Measurements from ENCODE around the gene OR10G2.

The OR10G2 gene

GRCh38 chr14:21634840-21635239 is at the start of gene OR10G2:
Gene OR10G2 (minus strand): TSS chr14:21634940. CDS start chr14:21634842, 98 bp downstream.
- Histone ChIP-seq H3K9ac (ENCODE audit: low read length in 2 of 2) (no peak within 1 kb of the TSS), H3K27ac (ENCODE audit: low read length) (no peak within 1 kb of the TSS), H3K4me1 (ENCODE audit: control insufficient read depth, insufficient read depth, low read length) (no peaks in the 10 kb centered on the region), H3K9me3 (ENCODE audit: control insufficient read depth in 2 of 2, low read length in 2 of 2) (no peaks in the 10 kb centered on the region), H3K36me3 (ENCODE audit: control insufficient read depth in 2 of 2, insufficient read depth in 2 of 2, low read length in 2 of 2) (no peaks in the 10 kb centered on the region), H3K27me3 (ENCODE audit: control insufficient read depth in 1 of 2, insufficient read depth in 2 of 2, low read length in 2 of 2) (no peaks in the 10 kb centered on the region), H3K4me3 (ENCODE audit: low read length in 2 of 2) (no peak within 1 kb of the TSS)

DNA sequence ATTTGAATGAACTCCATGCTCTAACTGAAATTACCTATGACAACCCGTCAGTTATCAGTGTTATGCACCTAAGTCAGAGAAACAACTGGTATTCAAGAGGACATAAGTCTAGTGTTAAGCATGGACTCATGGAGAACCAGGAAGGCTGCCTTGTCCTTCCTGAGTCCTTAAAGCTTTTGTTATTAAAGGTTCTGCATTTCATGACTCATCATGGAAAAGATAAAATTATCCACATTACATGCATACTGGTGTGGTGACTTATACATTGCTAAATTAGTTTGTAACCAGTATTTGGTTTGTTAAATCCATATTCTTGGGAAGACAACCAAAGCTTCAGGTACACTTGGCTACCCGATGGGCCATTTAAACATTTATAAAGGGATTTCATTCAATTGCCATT is 45.3 kb upstream of the OR10G2 start:
- Histone ChIP-seq H3K9me3 (ENCODE audit: control insufficient read depth in 2 of 2, low read length in 2 of 2) (peaks cover 2 to 6% of the 10 kb centered on the region in 2 donors), H3K27me3 (ENCODE audit: control insufficient read depth in 1 of 2, insufficient read depth in 2 of 2, low read length in 2 of 2) (no peaks in the 10 kb centered on the region), H3K27ac (ENCODE audit: low read length) (no peak overlapping the region), H3K36me3 (ENCODE audit: control insufficient read depth in 2 of 2, insufficient read depth in 2 of 2, low read length in 2 of 2) (no peaks in the 10 kb centered on the region), H3K4me1 (ENCODE audit: control insufficient read depth, insufficient read depth, low read length) (no peaks in the 10 kb centered on the region), H3K9ac (ENCODE audit: low read length in 2 of 2) (no peak overlapping the region), H3K4me3 (ENCODE audit: low read length in 2 of 2) (no peak overlapping the region)

- no peak overlapping the region for H3K27ac ChIP-seq (ENCODE audit: low read length)
- H3K36me3 ChIP-seq (ENCODE audit: control insufficient read depth in 2 of 2, insufficient read depth in 2 of 2, low read length in 2 of 2), result no peaks in the 10 kb centered on the region
- no peaks in the 10 kb centered on the region for H3K27me3 ChIP-seq (ENCODE audit: control insufficient read depth in 1 of 2, insufficient read depth in 2 of 2, low read length in 2 of 2)
- H3K4me3 ChIP-seq (ENCODE audit: low read length in 2 of 2), result no peak overlapping the region
- no peaks in the 10 kb centered on the region for H3K4me1 ChIP-seq (ENCODE audit: control insufficient read depth, insufficient read depth, low read length)
- H3K9ac ChIP-seq (ENCODE audit: low read length in 2 of 2), result no peak overlapping the region
- peaks cover 2 to 8% of the 10 kb centered on the region in 2 donors for H3K9me3 ChIP-seq (ENCODE audit: control insufficient read depth in 2 of 2, low read length in 2 of 2)
Measured at GRCh38 chr14:21675566-21675965, 40.8 kb upstream of the OR10G2 start.

DNA sequence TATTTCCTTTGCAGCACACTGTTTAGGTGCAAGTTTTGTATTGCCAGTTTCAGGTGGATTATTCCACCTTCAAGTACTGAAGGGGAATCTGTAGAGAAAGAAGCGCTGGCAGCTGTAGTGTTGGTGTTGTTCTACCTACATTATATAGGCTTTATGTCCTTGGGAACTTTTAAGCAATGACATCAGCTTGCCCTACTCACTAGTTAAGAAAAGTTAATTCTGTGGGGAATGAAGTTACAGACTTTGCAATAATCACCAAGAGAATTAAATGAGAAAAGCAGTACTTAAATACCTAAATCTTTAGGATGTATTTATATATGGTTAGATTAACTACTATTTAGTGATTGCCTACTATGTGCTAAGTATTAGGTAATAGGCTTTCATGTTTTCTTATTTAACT is 39.0 kb upstream of the OR10G2 start, which contains the start of gene OR4E1:
Gene OR4E1 (minus strand): TSS at position 101 of the 400 bp plus-strand sequence. CDS start 2,883 bp downstream, outside the sequence.
- Histone ChIP-seq H3K4me3 (ENCODE audit: low read length in 2 of 2) (no peak within 1 kb of the TSS), H3K36me3 (ENCODE audit: control insufficient read depth in 2 of 2, insufficient read depth in 2 of 2, low read length in 2 of 2) (no peaks in the 10 kb centered on the region), H3K27me3 (ENCODE audit: control insufficient read depth in 1 of 2, insufficient read depth in 2 of 2, low read length in 2 of 2) (peaks cover 0 to 3% of the 10 kb centered on the region in 2 donors), H3K9me3 (ENCODE audit: control insufficient read depth in 2 of 2, low read length in 2 of 2) (peaks cover 2 to 8% of the 10 kb centered on the region in 2 donors), H3K27ac (ENCODE audit: low read length) (no peak within 1 kb of the TSS), H3K9ac (ENCODE audit: low read length in 2 of 2) (no peak within 1 kb of the TSS), H3K4me1 (ENCODE audit: control insufficient read depth, insufficient read depth, low read length) (no peaks in the 10 kb centered on the region)

- no peaks in the 10 kb centered on the region for H3K4me1 ChIP-seq (ENCODE audit: control insufficient read depth, insufficient read depth, low read length)
- H3K27ac ChIP-seq (ENCODE audit: low read length), result no peak overlapping the region
- no peaks in the 10 kb centered on the region for H3K36me3 ChIP-seq (ENCODE audit: control insufficient read depth in 2 of 2, insufficient read depth in 2 of 2, low read length in 2 of 2)
- H3K4me3 ChIP-seq (ENCODE audit: low read length in 2 of 2), result no peak overlapping the region
- H3K27me3 ChIP-seq (ENCODE audit: control insufficient read depth in 1 of 2, insufficient read depth in 2 of 2, low read length in 2 of 2), result peaks cover 0 to 3% of the 10 kb centered on the region in 2 donors
- no peak overlapping the region for H3K9ac ChIP-seq (ENCODE audit: low read length in 2 of 2)
- peaks cover 2 to 8% of the 10 kb centered on the region in 2 donors for H3K9me3 ChIP-seq (ENCODE audit: control insufficient read depth in 2 of 2, low read length in 2 of 2)
Measured at GRCh38 chr14:21672116-21672515, 37.4 kb upstream of the OR10G2 start.

- H3K4me3 ChIP-seq (ENCODE audit: low read length in 2 of 2), result no peak overlapping the region
- no peaks in the 10 kb centered on the region for H3K4me1 ChIP-seq (ENCODE audit: control insufficient read depth, insufficient read depth, low read length)
- H3K9me3 ChIP-seq (ENCODE audit: control insufficient read depth in 2 of 2, low read length in 2 of 2), result peaks cover 2 to 5% of the 10 kb centered on the region in 2 donors
- no peaks in the 10 kb centered on the region for H3K36me3 ChIP-seq (ENCODE audit: control insufficient read depth in 2 of 2, insufficient read depth in 2 of 2, low read length in 2 of 2)
- H3K9ac ChIP-seq (ENCODE audit: low read length in 2 of 2), result no peak overlapping the region
- peaks cover 0 to 3% of the 10 kb centered on the region in 2 donors for H3K27me3 ChIP-seq (ENCODE audit: control insufficient read depth in 1 of 2, insufficient read depth in 2 of 2, low read length in 2 of 2)
- H3K27ac ChIP-seq (ENCODE audit: low read length), result no peak overlapping the region
Measured at GRCh38 chr14:21671371-21671770, 36.6 kb upstream of the OR10G2 start.

DNA sequence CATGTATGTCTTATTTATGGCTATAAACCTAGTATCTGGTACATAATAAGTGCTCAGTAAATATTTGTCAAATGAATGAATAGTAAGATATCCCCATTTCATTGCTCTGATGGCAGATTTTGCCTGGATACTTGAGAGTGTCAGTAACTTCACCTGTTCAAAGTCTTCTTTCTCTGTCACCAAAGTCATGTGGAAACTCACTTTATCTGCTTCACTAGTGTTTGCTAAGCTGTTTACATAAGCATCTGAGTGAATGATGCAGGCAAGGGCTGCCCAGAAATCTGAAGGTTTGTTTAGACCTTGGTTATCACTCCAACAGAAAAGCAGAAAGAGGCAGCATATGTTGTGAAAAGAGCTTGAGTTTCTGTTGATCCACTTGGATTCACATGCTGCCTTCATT is 34.5 kb upstream of the OR10G2 start:
- H3K4me1 ChIP-seq (ENCODE audit: control insufficient read depth, insufficient read depth, low read length), result no peaks in the 10 kb centered on the region
- H3K27ac ChIP-seq (ENCODE audit: low read length), result no peak overlapping the region

DNA sequence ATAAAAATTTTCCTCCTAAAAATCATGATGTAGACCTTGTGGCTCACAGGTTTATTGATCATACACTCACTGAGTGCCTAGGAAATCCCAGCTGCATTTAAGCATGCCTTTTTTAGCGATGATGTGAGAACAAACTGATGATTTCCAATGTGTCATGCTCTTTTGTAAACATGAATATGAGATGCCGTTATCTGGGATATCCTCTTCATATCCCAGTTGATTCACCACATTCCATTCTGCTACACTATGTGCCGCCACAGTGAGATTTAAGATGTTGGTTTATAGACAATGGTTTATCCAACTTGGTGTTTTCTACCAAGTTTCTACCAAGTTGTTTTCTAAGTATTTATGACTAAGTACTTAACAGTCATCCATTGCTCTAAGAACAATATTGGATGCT is 33.6 kb upstream of the OR10G2 start:
- Histone ChIP-seq H3K27me3 (ENCODE audit: control insufficient read depth in 1 of 2, insufficient read depth in 2 of 2, low read length in 2 of 2) (peaks cover 0 to 3% of the 10 kb centered on the region in 2 donors), H3K4me3 (ENCODE audit: low read length in 2 of 2) (no peak overlapping the region), H3K4me1 (ENCODE audit: control insufficient read depth, insufficient read depth, low read length) (no peaks in the 10 kb centered on the region), H3K9ac (ENCODE audit: low read length in 2 of 2) (no peak overlapping the region), H3K27ac (ENCODE audit: low read length) (no peak overlapping the region), H3K36me3 (ENCODE audit: control insufficient read depth in 2 of 2, insufficient read depth in 2 of 2, low read length in 2 of 2) (no peaks in the 10 kb centered on the region), H3K9me3 (ENCODE audit: control insufficient read depth in 2 of 2, low read length in 2 of 2) (no peaks in the 10 kb centered on the region)

More for the DNA sequence above, 34.5 kb upstream of the OR10G2 start:
- Histone ChIP-seq H3K27me3 (ENCODE audit: control insufficient read depth in 1 of 2, insufficient read depth in 2 of 2, low read length in 2 of 2) (peaks cover 0 to 3% of the 10 kb centered on the region in 2 donors), H3K36me3 (ENCODE audit: control insufficient read depth in 2 of 2, insufficient read depth in 2 of 2, low read length in 2 of 2) (no peaks in the 10 kb centered on the region), H3K9ac (ENCODE audit: low read length in 2 of 2) (no peak overlapping the region), H3K9me3 (ENCODE audit: control insufficient read depth in 2 of 2, low read length in 2 of 2) (no peaks in the 10 kb centered on the region), H3K4me3 (ENCODE audit: low read length in 2 of 2) (no peak overlapping the region)

- Histone ChIP-seq H3K27ac (ENCODE audit: low read length) (no peak overlapping the region), H3K9me3 (ENCODE audit: control insufficient read depth in 2 of 2, low read length in 2 of 2) (no peaks in the 10 kb centered on the region), H3K4me3 (ENCODE audit: low read length in 2 of 2) (no peak overlapping the region), H3K27me3 (ENCODE audit: control insufficient read depth in 1 of 2, insufficient read depth in 2 of 2, low read length in 2 of 2) (peaks cover 0 to 2% of the 10 kb centered on the region in 2 donors), H3K4me1 (ENCODE audit: control insufficient read depth, insufficient read depth, low read length) (no peaks in the 10 kb centered on the region), H3K36me3 (ENCODE audit: control insufficient read depth in 2 of 2, insufficient read depth in 2 of 2, low read length in 2 of 2) (no peaks in the 10 kb centered on the region), H3K9ac (ENCODE audit: low read length in 2 of 2) (no peak overlapping the region)
Measured at GRCh38 chr14:21656980-21657379, 22.2 kb upstream of the OR10G2 start.

DNA sequence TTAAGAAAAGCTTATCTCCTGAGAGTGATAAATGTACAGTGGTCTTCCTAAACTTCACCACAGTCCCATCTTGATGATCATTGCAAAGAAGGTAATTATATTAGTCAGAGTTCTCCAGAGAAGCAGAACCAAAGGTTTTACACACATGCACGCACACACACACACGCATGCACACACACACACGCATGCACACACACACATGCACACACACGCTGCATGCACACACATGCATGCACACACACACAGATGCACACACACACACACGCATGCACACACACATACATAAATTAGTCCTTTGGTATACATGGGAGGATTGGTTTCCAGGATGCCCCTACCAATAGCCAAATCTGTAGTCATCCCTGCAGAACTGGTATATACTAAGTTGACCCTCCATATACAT is 19.5 kb upstream of the OR10G2 start:
- Histone ChIP-seq H3K4me3 (ENCODE audit: low read length in 2 of 2) (no peak overlapping the region), H3K9me3 (ENCODE audit: control insufficient read depth in 2 of 2, low read length in 2 of 2) (no peaks in the 10 kb centered on the region), H3K27me3 (ENCODE audit: control insufficient read depth in 1 of 2, insufficient read depth in 2 of 2, low read length in 2 of 2) (peaks cover 0 to 6% of the 10 kb centered on the region in 2 donors), H3K27ac (ENCODE audit: low read length) (no peak overlapping the region), H3K9ac (ENCODE audit: low read length in 2 of 2) (no peak overlapping the region), H3K36me3 (ENCODE audit: control insufficient read depth in 2 of 2, insufficient read depth in 2 of 2, low read length in 2 of 2) (no peaks in the 10 kb centered on the region), H3K4me1 (ENCODE audit: control insufficient read depth, insufficient read depth, low read length) (no peaks in the 10 kb centered on the region)

DNA sequence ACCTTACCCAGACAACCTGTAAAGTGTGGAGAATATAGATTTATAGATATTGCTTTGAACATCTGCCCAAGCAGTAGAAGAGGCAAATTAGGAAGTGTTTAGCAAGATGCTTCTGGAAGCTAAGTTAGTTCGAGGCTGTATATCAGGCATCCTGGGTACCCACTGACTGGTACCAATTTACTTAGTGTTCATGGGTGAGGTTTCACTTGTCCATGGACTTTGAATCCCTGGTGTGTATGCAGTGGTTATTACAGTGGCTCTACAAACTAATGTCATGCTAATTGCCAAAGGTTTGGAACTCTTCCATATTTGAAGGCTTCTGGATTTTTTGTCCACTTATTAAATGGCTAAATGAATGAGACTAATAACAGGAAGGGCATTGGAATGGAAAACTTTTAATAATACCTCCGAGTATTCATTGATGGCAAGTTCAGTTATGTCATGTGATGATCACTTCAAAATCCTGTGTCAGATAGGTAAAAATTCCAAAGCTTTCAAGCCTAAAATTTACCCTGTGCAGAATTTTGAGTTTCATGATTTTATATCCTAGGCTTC is 18.7 kb upstream of the OR10G2 start, which contains the start of gene OR4E2:
Gene OR4E2 (plus strand): TSS at position 505 of the 555 bp plus-strand sequence. CDS start 11,248 bp downstream, outside the sequence.
- Histone ChIP-seq H3K9me3 (ENCODE audit: control insufficient read depth in 2 of 2, low read length in 2 of 2) (no peaks in the 10 kb centered on the region), H3K27ac (ENCODE audit: low read length) (no peak within 1 kb of the TSS), H3K9ac (ENCODE audit: low read length in 2 of 2) (no peak within 1 kb of the TSS), H3K4me3 (ENCODE audit: low read length in 2 of 2) (no peak within 1 kb of the TSS), H3K4me1 (ENCODE audit: control insufficient read depth, insufficient read depth, low read length) (no peaks in the 10 kb centered on the region), H3K36me3 (ENCODE audit: control insufficient read depth in 2 of 2, insufficient read depth in 2 of 2, low read length in 2 of 2) (no peaks in the 10 kb centered on the region), H3K27me3 (ENCODE audit: control insufficient read depth in 1 of 2, insufficient read depth in 2 of 2, low read length in 2 of 2) (peaks cover 0 to 6% of the 10 kb centered on the region in 2 donors)
